ENCODE measurements around the gene LONRF3. TPM values are rescaled to one million over a fixed set of nuclear protein-coding genes. Genes with fewer than 3 reads are reported as not detected.

The LONRF3 gene
- total and polyA plus RNA-seq, 2 of the 8 experiments (the other 6 are each of a cell fraction or from before 2014, with no cell fraction given): 0.11 TPM; not detected in 1

DNA sequence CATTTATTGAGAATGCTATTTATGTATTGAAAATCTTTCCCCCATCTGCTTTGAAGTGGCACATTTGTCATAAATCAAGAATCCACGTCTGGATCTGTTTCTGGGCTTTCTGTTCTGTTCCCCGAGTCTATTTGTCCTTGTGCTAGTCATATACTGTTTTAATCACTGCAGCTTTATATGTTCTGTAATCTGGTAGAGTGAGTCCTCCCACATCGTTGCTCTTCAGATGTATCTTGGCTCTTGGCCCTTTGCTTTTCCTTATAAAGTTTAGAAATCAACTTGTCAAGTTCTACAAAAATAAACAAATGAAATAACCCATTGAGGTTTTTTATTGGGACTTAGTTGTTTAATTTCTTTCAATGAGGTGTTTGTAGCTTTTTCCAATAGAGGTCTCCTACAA is 29.0 kb downstream of the LONRF3 start:
- ChIA-PET POLR2A (ENCODE audit: partially characterized antibody) (no interaction called here), CTCF (ENCODE audit: partially characterized antibody) (interaction anchor here (1.1 to 2.8 kb wide), 4 partner anchors 9 to 156 kb away, joined by 3 to 10 read pairs (median 4); no protein-coding TSS in a partner anchor)
- TF ChIP-seq SP2 (IDR thresholded peaks at IDR 0.05; ENCODE audit: low read length): no peak
- TF ChIP-seq SUZ12 (IDR thresholded peaks at IDR 0.05; ENCODE audit: low read length): no peak
- TF ChIP-seq ASH2L (IDR thresholded peaks at IDR 0.05; ENCODE audit: low read length): no peak
- WGBS, 2 experiments (ENCODE audit: extremely low coverage in 1 of 2, insufficient coverage in 1 of 2, insufficient read length in 1 of 2, insufficient replicate concordance in 2 of 2, low coverage in 1 of 2, low lambda C conversion rate in 2 of 2, missing lambda C conversion rate in 1 of 2): 71% methylated on average over 3 of the region's 3 CpGs; no CpG with 5 or more reads in 1 of the 2 experiments
- Histone ChIP-seq H3K14ac (ENCODE audit: insufficient read length) (no peak overlapping the region), H2BK20ac (ENCODE audit: low read length) (no peak overlapping the region), H4K91ac (replicated peaks; ENCODE audit: insufficient read length, low read length) (no peak overlapping the region), H2AK5ac (ENCODE audit: low read depth, low read length) (no peak overlapping the region), H3K23ac (ENCODE audit: insufficient read length) (no peak overlapping the region), H3K79me1 (ENCODE audit: low read depth, low read length) (no peaks in the 10 kb centered on the region), H2BK5ac (ENCODE audit: low read depth, low read length) (no peak overlapping the region), H3K18ac (ENCODE audit: extremely low read depth, low read length) (no peak overlapping the region), H3K4me3 (ENCODE audit: extremely low read depth in 1 of 4, insufficient read depth in 2 of 4, low read depth in 3 of 4, low read length in 4 of 4) (no peak overlapping the region), H2AFZ (ENCODE audit: low read length) (no peak overlapping the region), H3K27me3 (replicated peaks in 1 of 4; ENCODE audit: control insufficient read depth in 3 of 4, extremely low read depth in 1 of 4, insufficient read depth in 3 of 4, low read length in 3 of 4) (no peaks in the 10 kb centered on the region), H4K20me1 (replicated peaks in 1 of 2; ENCODE audit: control insufficient read depth in 1 of 2, insufficient read depth in 2 of 2, low read length in 2 of 2) (no peaks in the 10 kb centered on the region), H2BK15ac (ENCODE audit: low read length) (no peak overlapping the region), H3K27ac (ENCODE audit: low read depth, low read length) (no peak overlapping the region), H3K23me2 (ENCODE audit: low read depth, low read length) (no peaks in the 10 kb centered on the region), H3K56ac (replicated peaks; ENCODE audit: insufficient read length, low read depth, low read length) (no peak overlapping the region), H3K4me1 (replicated peaks in 1 of 4; ENCODE audit: control insufficient read depth in 3 of 4, insufficient read depth in 4 of 4, low read length in 3 of 4) (no peaks in the 10 kb centered on the region), H3K36me3 (ENCODE audit: control insufficient read depth in 2 of 4, insufficient read depth in 4 of 4, low read length in 3 of 4) (no peaks in the 10 kb centered on the region), H3K79me2 (ENCODE audit: control insufficient read depth in 1 of 2, insufficient read depth in 2 of 2, low read length in 2 of 2) (no peaks in the 10 kb centered on the region), H3K4ac (replicated peaks; ENCODE audit: insufficient read length, low read depth, low read length) (no peak overlapping the region), H2BK12ac (ENCODE audit: low read depth, low read length) (no peak overlapping the region), H4K8ac (ENCODE audit: extremely low read depth, insufficient read depth, low read length) (no peak overlapping the region), H3K9ac (replicated peaks in 1 of 4; ENCODE audit: extremely low read depth in 1 of 4, low read depth in 3 of 4, low read length in 3 of 4) (no peak overlapping the region), H3K4me2 (ENCODE audit: insufficient read depth in 1 of 2, low read depth in 2 of 2, low read length in 2 of 2) (no peak overlapping the region), H3K9me3 (ENCODE audit: insufficient read depth in 2 of 2, low read depth in 1 of 2, low read length in 1 of 2) (no peaks in the 10 kb centered on the region), H4K5ac (ENCODE audit: insufficient read length, low read depth, low read length) (no peak overlapping the region), H2BK120ac (replicated peaks; ENCODE audit: low read depth, low read length) (no peak overlapping the region)
- DNase-seq (ENCODE audit: low read depth in 1 of 2, low spot score in 2 of 2): no peak
- no peak for FAIRE-seq
